C4-2B (cell line): Measurements from ENCODE around the gene NSA2.

Experiments
- H3K27ac ChIP-seq: fragments of 450-650 bp; 2 replicates; pipeline ENCODE4 v1.5.1; 2017
- CTCF ChIP-seq: fragments of 450-650 bp; conservative IDR thresholded peaks from 2 replicates; pipeline ENCODE4 v1.5.1; 2017; ENCODE audit warnings: mild to moderate bottlenecking
- ZFX ChIP-seq: fragments of 450-650 bp; IDR thresholded peaks from 2 replicates; pipeline ENCODE4 v1.6.1; 2017

The NSA2 gene

GRCh38 chr5:74816875-74817274 is 49.8 kb downstream of the NSA2 start:
- H3K27ac ChIP-seq, result no peak overlapping the region

GRCh38 chr5:74822288-74822687 is 55.2 kb downstream of the NSA2 start:
- H3K27ac ChIP-seq, result peak overlapping the region; percentile 69

More at GRCh38 chr5:74816875-74817274, 49.8 kb downstream of the NSA2 start:
- TF ChIP-seq CTCF (no peak), ZFX (no peak)

GRCh38 chr5:74829413-74829812 is 62.4 kb downstream of the NSA2 start:
- no peak overlapping the region for H3K27ac ChIP-seq
- TF ChIP-seq CTCF (no peak), ZFX (no peak)

More at GRCh38 chr5:74822288-74822687, 55.2 kb downstream of the NSA2 start:
- no peak for TF ChIP-seq CTCF
- TF ChIP-seq ZFX, result no peak
